IMR-90 (cell line): Measurements from ENCODE around the gene ANKRD42.

Experiments
- BHLHE40 ChIP-seq: fragments of 150-350 bp; IDR thresholded peaks from 2 replicates; pipeline ENCODE4 v1.6.1; 2016; ENCODE audit warnings: mild to moderate bottlenecking, low read depth, low read length
- CEBPB ChIP-seq: IDR thresholded peaks from 2 replicates; pipeline ENCODE4 v1.6.1; 2012; ENCODE audit warnings: low read depth, low read length, improper control_type of control experiment
- CTCF ChIP-seq: conservative IDR thresholded peaks from 2 replicates; pipeline ENCODE4 v1.5.1; 2012; ENCODE audit warnings: mild to moderate bottlenecking, low read depth, low read length, improper control_type of control experiment
- FOS ChIP-seq: fragments of 150-350 bp; IDR thresholded peaks from 2 replicates; pipeline ENCODE4 v1.6.1; 2016; ENCODE audit warnings: low read depth, low read length
- MAFK ChIP-seq: IDR thresholded peaks from 2 replicates; pipeline ENCODE4 v1.6.1; 2012; ENCODE audit warnings: low read depth, low read length, improper control_type of control experiment
- MAZ ChIP-seq: IDR thresholded peaks from 2 replicates; pipeline ENCODE4 v1.6.1; 2012; ENCODE audit warnings: low read depth, mild to moderate bottlenecking, low read length, improper control_type of control experiment, moderate library complexity, borderline replicate concordance
- NFE2L2 ChIP-seq: fragments of 150-350 bp; IDR thresholded peaks from 2 replicates; pipeline ENCODE4 v1.6.1; 2016; ENCODE audit warnings: low read depth, mild to moderate bottlenecking, low read length
- POLR2A ChIP-seq: IDR thresholded peaks from 2 replicates; pipeline ENCODE4 v1.6.1; 2012; ENCODE audit warnings: mild to moderate bottlenecking, low read depth, low read length
- RCOR1 ChIP-seq: IDR thresholded peaks from 2 replicates; pipeline ENCODE4 v1.6.1; 2012; ENCODE audit warnings: mild to moderate bottlenecking, low read length, improper control_type of control experiment; ENCODE audit not compliant: insufficient replicate concordance
- RFX5 ChIP-seq: IDR thresholded peaks from 2 replicates; pipeline ENCODE4 v1.8.0; 2012; ENCODE audit warnings: low read depth, mild to moderate bottlenecking, low read length, moderate library complexity
- TF ChIP-seq, protein P1 (sequence below): fragments of 150-350 bp; IDR thresholded peaks from 2 replicates; pipeline ENCODE4 v1.6.1; 2017; ENCODE audit warnings: mild to moderate bottlenecking, antibody characterized with exemption, low read length, low read depth

GRCh38 chr11:83153764-83154163 is 39.7 kb upstream of the ANKRD42 start:
- TF ChIP-seq CTCF (no peak), BHLHE40 (no peak), NFE2L2 (no peak), POLR2A (no peak), FOS (no peak), MAFK (no peak), CEBPB (no peak), RFX5 (no peak), RCOR1 (no peak), MAZ (no peak)
- TF ChIP-seq, protein P1, sequence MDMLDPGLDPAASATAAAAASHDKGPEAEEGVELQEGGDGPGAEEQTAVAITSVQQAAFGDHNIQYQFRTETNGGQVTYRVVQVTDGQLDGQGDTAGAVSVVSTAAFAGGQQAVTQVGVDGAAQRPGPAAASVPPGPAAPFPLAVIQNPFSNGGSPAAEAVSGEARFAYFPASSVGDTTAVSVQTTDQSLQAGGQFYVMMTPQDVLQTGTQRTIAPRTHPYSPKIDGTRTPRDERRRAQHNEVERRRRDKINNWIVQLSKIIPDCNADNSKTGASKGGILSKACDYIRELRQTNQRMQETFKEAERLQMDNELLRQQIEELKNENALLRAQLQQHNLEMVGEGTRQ: no peak
